GM06990 (cell line): ENCODE results near the gene FUT8.

ENCODE experiments used
- DNase-seq: peaks from one replicate; pipeline ENCODE4 v3.0.0-alpha.2; 2011; ENCODE audit not compliant: insufficient read length; ENCODE audit errors: extremely low read depth
- H3K27me3 ChIP-seq: replicated peaks from 2 replicates; pipeline ENCODE4 v1.6.0; 2011; ENCODE audit warnings: low read length; ENCODE audit not compliant: control insufficient read depth, insufficient read depth
- H3K36me3 ChIP-seq: 2 replicates; pipeline ENCODE4 v1.5.1; 2011; ENCODE audit warnings: low read length; ENCODE audit not compliant: control insufficient read depth, insufficient read depth
- H3K4me3 ChIP-seq: replicated peaks from 2 replicates; pipeline ENCODE4 v1.5.1; 2011; ENCODE audit warnings: low read depth, mild to moderate bottlenecking, control low read depth, low read length
- TF ChIP-seq, protein P1 (sequence below): IDR thresholded peaks from 2 replicates; pipeline ENCODE4 v1.5.1; 2011; ENCODE audit warnings: low read length, control low read depth, mild to moderate bottlenecking, inconsistent platforms; ENCODE audit not compliant: insufficient read depth, poor library complexity, severe bottlenecking

FUT8 gene

DNA sequence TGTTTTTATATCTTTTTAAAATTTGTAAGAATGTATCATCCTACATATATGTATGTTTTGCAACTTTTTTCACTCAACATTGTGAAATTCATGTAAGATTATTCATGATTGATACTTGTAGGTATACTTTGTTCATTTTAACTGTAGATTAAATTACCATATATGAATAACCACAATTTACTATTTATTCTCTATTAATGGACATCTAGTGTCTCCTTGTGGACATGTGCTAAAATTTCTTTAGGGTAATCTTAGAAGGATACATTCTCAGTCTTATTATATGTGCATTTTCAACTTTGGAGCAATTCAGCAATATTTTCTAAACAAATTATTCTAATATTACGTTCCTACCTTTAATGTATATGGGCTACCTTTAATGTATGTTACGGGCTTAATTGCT is 192.4 kb downstream of the FUT8 start:
- Histone ChIP-seq H3K4me3 (no peak overlapping the region), H3K36me3 (no peaks in the 10 kb centered on the region), H3K27me3 (no peaks in the 10 kb centered on the region)
- DNase-seq, result peak; percentile 6
- TF ChIP-seq, protein P1, sequence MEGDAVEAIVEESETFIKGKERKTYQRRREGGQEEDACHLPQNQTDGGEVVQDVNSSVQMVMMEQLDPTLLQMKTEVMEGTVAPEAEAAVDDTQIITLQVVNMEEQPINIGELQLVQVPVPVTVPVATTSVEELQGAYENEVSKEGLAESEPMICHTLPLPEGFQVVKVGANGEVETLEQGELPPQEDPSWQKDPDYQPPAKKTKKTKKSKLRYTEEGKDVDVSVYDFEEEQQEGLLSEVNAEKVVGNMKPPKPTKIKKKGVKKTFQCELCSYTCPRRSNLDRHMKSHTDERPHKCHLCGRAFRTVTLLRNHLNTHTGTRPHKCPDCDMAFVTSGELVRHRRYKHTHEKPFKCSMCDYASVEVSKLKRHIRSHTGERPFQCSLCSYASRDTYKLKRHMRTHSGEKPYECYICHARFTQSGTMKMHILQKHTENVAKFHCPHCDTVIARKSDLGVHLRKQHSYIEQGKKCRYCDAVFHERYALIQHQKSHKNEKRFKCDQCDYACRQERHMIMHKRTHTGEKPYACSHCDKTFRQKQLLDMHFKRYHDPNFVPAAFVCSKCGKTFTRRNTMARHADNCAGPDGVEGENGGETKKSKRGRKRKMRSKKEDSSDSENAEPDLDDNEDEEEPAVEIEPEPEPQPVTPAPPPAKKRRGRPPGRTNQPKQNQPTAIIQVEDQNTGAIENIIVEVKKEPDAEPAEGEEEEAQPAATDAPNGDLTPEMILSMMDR, result no peak

DNA sequence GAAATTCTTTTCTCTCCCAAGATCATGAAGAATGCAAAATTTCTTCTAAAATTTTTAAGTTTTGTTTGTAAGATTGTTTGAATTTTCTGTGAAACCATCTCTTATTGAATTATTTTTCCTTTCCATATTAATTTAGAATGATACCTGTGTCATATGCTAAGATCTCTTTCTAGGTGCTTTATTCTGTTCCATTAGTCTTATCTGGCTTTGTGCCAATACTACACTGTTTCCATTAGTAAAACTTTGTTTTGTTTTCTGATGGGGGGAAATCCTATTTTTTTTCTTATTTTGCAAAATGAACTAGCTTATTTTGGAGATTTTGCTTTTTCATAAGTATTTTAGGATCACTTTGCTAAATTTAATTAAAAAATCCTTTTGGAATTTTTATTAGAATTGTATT is 193.9 kb downstream of the FUT8 start:
- Histone ChIP-seq H3K36me3 (no peaks in the 10 kb centered on the region), H3K4me3 (no peak overlapping the region), H3K27me3 (no peaks in the 10 kb centered on the region)
- TF ChIP-seq, protein P1, result no peak
- DNase-seq, result no peak

DNA sequence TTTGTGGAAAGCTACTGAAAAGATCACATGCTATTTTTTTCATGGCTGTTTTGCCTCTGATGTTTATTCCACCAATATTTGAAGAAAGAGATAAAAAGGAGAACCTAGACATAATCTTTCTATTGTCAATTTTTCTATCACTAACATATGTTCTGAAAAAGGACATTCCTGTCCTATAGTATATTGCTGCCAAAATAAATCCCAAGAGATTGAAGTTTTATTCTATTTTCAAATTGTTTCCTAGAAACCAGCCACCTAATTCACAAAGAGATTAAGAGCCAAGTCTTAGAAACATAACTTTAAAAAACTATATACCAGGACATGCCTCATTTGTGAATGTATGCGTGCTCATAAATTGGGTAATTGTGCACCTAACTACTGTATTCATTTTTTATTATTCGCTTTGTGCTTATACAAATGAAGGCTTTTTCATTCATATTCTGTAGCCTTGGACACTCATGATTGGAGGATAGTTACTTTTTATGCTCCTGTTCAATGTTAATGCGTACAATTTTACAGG is 200.7 kb downstream of the FUT8 start:
- TF ChIP-seq, protein P1, result no peak
- Histone ChIP-seq H3K27me3 (no peaks in the 10 kb centered on the region), H3K36me3 (no peaks in the 10 kb centered on the region; the same call in 1 of the 2 replicates), H3K4me3 (no peak overlapping the region)
- DNase-seq, result no peak

DNA sequence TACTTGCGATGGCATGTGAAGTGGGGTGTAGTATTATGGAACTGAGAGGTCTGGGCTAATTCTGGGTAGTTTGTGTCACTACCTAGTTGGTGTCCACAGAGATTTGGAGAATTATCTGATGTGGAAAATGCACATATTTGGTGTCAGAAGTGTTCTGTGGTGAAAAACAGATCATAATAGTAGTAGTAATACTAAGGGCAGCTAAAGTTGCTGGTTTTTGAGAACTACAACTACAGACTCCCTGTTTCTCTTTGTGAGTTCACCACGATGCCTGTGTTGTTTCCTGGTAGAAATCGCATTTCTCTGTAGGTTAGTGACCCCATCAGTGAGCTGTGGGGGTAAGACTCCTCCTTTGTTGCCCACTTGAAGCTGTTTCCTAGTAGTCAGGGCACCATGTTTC is 206.5 kb downstream of the FUT8 start:
- TF ChIP-seq, protein P1, result no peak
- no peak for DNase-seq
- Histone ChIP-seq H3K27me3 (no peaks in the 10 kb centered on the region), H3K4me3 (no peak overlapping the region), H3K36me3 (no peaks in the 10 kb centered on the region; the same call in 1 of the 2 replicates)

DNA sequence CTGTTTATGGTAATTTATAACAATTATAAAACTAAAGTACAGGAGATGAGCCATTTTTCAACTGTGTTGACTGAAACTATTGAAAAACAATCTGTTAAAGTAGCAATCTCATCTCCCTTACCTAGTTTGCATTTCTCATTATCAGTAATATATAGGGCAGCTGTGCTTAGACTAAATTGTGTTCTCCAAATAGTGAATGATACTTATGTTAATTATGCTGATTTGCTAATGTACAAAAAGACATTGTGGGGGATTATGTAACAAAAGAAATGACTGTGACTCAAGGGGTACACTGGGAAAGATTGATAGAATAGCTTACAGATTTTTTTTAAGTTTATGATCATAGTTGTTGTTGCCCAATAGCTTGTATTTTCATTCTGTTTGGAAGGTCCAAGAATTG is 207.7 kb downstream of the FUT8 start:
- TF ChIP-seq, protein P1, result no peak
- Histone ChIP-seq H3K27me3 (no peaks in the 10 kb centered on the region), H3K4me3 (no peak overlapping the region), H3K36me3 (no peaks in the 10 kb centered on the region; the same call in 1 of the 2 replicates)
- DNase-seq, result no peak

DNA sequence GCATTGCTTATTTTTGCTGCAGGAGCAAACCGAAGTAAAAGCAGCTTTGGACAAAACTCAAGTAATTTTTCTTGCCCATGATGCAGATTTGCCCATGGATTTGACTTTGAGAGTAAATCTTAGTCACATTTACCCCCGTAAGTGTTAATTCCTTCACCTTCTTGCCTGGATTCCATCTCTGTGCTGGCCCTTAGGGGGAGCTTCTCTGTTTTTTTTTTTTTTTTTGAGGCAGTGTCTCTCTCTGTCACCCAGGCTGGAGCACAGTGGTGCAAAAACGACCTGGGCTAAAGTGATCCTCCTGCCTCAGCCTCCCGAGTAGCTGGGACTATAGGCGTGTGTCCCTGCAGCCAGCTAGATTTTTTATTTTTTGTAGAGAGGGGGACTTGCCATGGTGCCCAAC is 210.2 kb downstream of the FUT8 start:
- no peaks in the 10 kb centered on the region for H3K27me3 ChIP-seq
- H3K4me3 ChIP-seq, result no peak overlapping the region
- H3K36me3 ChIP-seq, result no peaks in the 10 kb centered on the region; the same call in 1 of the 2 replicates
- DNase-seq, result no peak
- TF ChIP-seq, protein P1, result no peak
